Measurements from ENCODE around the gene KCNIP3.

KCNIP3 gene

GRCh38 chr2:95278637-95279225, 18.4 kb upstream of the KCNIP3 start:
- no peak for FAIRE-seq
- no peak for TF ChIP-seq POU2F2 (IDR thresholded peaks at IDR 0.05; ENCODE audit: low read depth, low read length)
- no peak for TF ChIP-seq POLR2A (IDR thresholded peaks at IDR 0.05; ENCODE audit: low read depth, low read length)
- no peak for TF ChIP-seq POLR2AphosphoS5 (IDR thresholded peaks at IDR 0.05; ENCODE audit: low read depth, low read length)
- no peak for TF ChIP-seq TAF1 (IDR thresholded peaks at IDR 0.05; ENCODE audit: low read depth, low read length)
- no peak for TF ChIP-seq PAX5 (IDR thresholded peaks at IDR 0.05; ENCODE audit: insufficient read depth, low read length, severe bottlenecking)
- TF ChIP-seq SPI1 (IDR thresholded peaks at IDR 0.05; ENCODE audit: low read depth, low read length): no peak
- no peak for DNase-seq (ENCODE audit: insufficient read length, low spot score)

GRCh38 chr2:95279435-95280035, 17.6 kb upstream of the KCNIP3 start:
- no peak for FAIRE-seq
- TF ChIP-seq PAX5 (IDR thresholded peaks at IDR 0.05; ENCODE audit: insufficient read depth, low read length, severe bottlenecking) (no peak), POU2F2 (IDR thresholded peaks at IDR 0.05; ENCODE audit: low read depth, low read length) (no peak), TAF1 (IDR thresholded peaks at IDR 0.05; ENCODE audit: low read depth, low read length) (no peak), POLR2AphosphoS5 (IDR thresholded peaks at IDR 0.05; ENCODE audit: low read depth, low read length) (no peak), SPI1 (IDR thresholded peaks at IDR 0.05; ENCODE audit: low read depth, low read length) (no peak), POLR2A (IDR thresholded peaks at IDR 0.05; ENCODE audit: low read depth, low read length) (no peak)
- no peak for DNase-seq (ENCODE audit: insufficient read length, low spot score)

- TF ChIP-seq POLR2A (IDR thresholded peaks at IDR 0.05; ENCODE audit: low read depth, low read length) (no peak), SPI1 (IDR thresholded peaks at IDR 0.05; ENCODE audit: low read depth, low read length) (no peak), TAF1 (IDR thresholded peaks at IDR 0.05; ENCODE audit: low read depth, low read length) (no peak), PAX5 (IDR thresholded peaks at IDR 0.05; ENCODE audit: insufficient read depth, low read length, severe bottlenecking) (no peak), POU2F2 (IDR thresholded peaks at IDR 0.05; ENCODE audit: low read depth, low read length) (no peak), POLR2AphosphoS5 (IDR thresholded peaks at IDR 0.05; ENCODE audit: low read depth, low read length) (no peak)
- FAIRE-seq (no peak), DNase-seq (ENCODE audit: insufficient read length, low spot score) (no peak)
Observed at GRCh38 chr2:95281071-95281470, 16.1 kb upstream of the KCNIP3 start.

- no peak for FAIRE-seq
- no peak for TF ChIP-seq SPI1 (IDR thresholded peaks at IDR 0.05; ENCODE audit: low read depth, low read length)
- TF ChIP-seq POU2F2 (IDR thresholded peaks at IDR 0.05; ENCODE audit: low read depth, low read length): no peak
- no peak for TF ChIP-seq POLR2A (IDR thresholded peaks at IDR 0.05; ENCODE audit: low read depth, low read length)
- TF ChIP-seq PAX5 (IDR thresholded peaks at IDR 0.05; ENCODE audit: insufficient read depth, low read length, severe bottlenecking): no peak
- TF ChIP-seq TAF1 (IDR thresholded peaks at IDR 0.05; ENCODE audit: low read depth, low read length): no peak
- TF ChIP-seq POLR2AphosphoS5 (IDR thresholded peaks at IDR 0.05; ENCODE audit: low read depth, low read length): no peak
- DNase-seq (ENCODE audit: insufficient read length, low spot score): no peak
Observed at GRCh38 chr2:95281786-95282185, 15.4 kb upstream of the KCNIP3 start.

GRCh38 chr2:95282458-95282857, 14.7 kb upstream of the KCNIP3 start:
- DNase-seq (ENCODE audit: insufficient read length, low spot score): no peak
- TF ChIP-seq SPI1 (IDR thresholded peaks at IDR 0.05; ENCODE audit: low read depth, low read length): no peak
- no peak for TF ChIP-seq POLR2A (IDR thresholded peaks at IDR 0.05; ENCODE audit: low read depth, low read length)
- no peak for TF ChIP-seq POU2F2 (IDR thresholded peaks at IDR 0.05; ENCODE audit: low read depth, low read length)
- TF ChIP-seq POLR2AphosphoS5 (IDR thresholded peaks at IDR 0.05; ENCODE audit: low read depth, low read length): no peak
- TF ChIP-seq PAX5 (IDR thresholded peaks at IDR 0.05; ENCODE audit: insufficient read depth, low read length, severe bottlenecking): no peak
- TF ChIP-seq TAF1 (IDR thresholded peaks at IDR 0.05; ENCODE audit: low read depth, low read length): no peak
- no peak for FAIRE-seq

- TF ChIP-seq PAX5 (IDR thresholded peaks at IDR 0.05; ENCODE audit: insufficient read depth, low read length, severe bottlenecking) (no peak), TAF1 (IDR thresholded peaks at IDR 0.05; ENCODE audit: low read depth, low read length) (no peak), POLR2A (IDR thresholded peaks at IDR 0.05; ENCODE audit: low read depth, low read length) (no peak), POLR2AphosphoS5 (IDR thresholded peaks at IDR 0.05; ENCODE audit: low read depth, low read length) (no peak), SPI1 (IDR thresholded peaks at IDR 0.05; ENCODE audit: low read depth, low read length) (no peak), POU2F2 (IDR thresholded peaks at IDR 0.05; ENCODE audit: low read depth, low read length) (no peak)
- FAIRE-seq: no peak
- no peak for DNase-seq (ENCODE audit: insufficient read length, low spot score)
Observed at GRCh38 chr2:95283562-95283961, 13.6 kb upstream of the KCNIP3 start.

GRCh38 chr2:95284886-95285541, 12.1 kb upstream of the KCNIP3 start:
- no peak for TF ChIP-seq POU2F2 (IDR thresholded peaks at IDR 0.05; ENCODE audit: low read depth, low read length)
- TF ChIP-seq PAX5 (IDR thresholded peaks at IDR 0.05; ENCODE audit: insufficient read depth, low read length, severe bottlenecking): no peak
- TF ChIP-seq POLR2AphosphoS5 (IDR thresholded peaks at IDR 0.05; ENCODE audit: low read depth, low read length): no peak
- no peak for TF ChIP-seq POLR2A (IDR thresholded peaks at IDR 0.05; ENCODE audit: low read depth, low read length)
- TF ChIP-seq TAF1 (IDR thresholded peaks at IDR 0.05; ENCODE audit: low read depth, low read length): no peak
- TF ChIP-seq SPI1 (IDR thresholded peaks at IDR 0.05; ENCODE audit: low read depth, low read length): no peak
- FAIRE-seq: no peak
- no peak for DNase-seq (ENCODE audit: insufficient read length, low spot score)

- FAIRE-seq (no peak), DNase-seq (ENCODE audit: insufficient read length, low spot score) (no peak)
- TF ChIP-seq PAX5 (IDR thresholded peaks at IDR 0.05; ENCODE audit: insufficient read depth, low read length, severe bottlenecking): no peak
Observed at GRCh38 chr2:95285542-95285932, 11.6 kb upstream of the KCNIP3 start.

- FAIRE-seq (no peak), DNase-seq (ENCODE audit: insufficient read length, low spot score) (no peak)
- TF ChIP-seq PAX5 (IDR thresholded peaks at IDR 0.05; ENCODE audit: insufficient read depth, low read length, severe bottlenecking): no peak
- no peak for TF ChIP-seq SPI1 (IDR thresholded peaks at IDR 0.05; ENCODE audit: low read depth, low read length)
- no peak for TF ChIP-seq TAF1 (IDR thresholded peaks at IDR 0.05; ENCODE audit: low read depth, low read length)
- TF ChIP-seq POLR2AphosphoS5 (IDR thresholded peaks at IDR 0.05; ENCODE audit: low read depth, low read length): no peak
- no peak for TF ChIP-seq POLR2A (IDR thresholded peaks at IDR 0.05; ENCODE audit: low read depth, low read length)
Observed at GRCh38 chr2:95287336-95287735, 9.8 kb upstream of the KCNIP3 start.
